GM13977 (cell line): ENCODE measurements around the gene THRB.

Experiments
- DNase-seq: peaks from one replicate; pipeline ENCODE4 v3.0.0; 2012; ENCODE audit warnings: low spot score
- CTCF ChIP-seq: IDR thresholded peaks from 2 replicates; pipeline ENCODE4 v1.5.1; 2012; ENCODE audit warnings: mild to moderate bottlenecking, control low read depth; ENCODE audit not compliant: insufficient read depth; ENCODE audit errors: extremely low read depth, missing control alignments
- in situ Hi-C: fragments of 300-500 bp; cut with MboI; formaldehyde crosslinking; loops from one replicate; pipeline ENCODE4 v1.12.0; 2022; ENCODE audit warnings: low sequenced_read_pairs, low pct_unique_long_range_greater_than_20kb, mixed read lengths, inconsistent platforms; ENCODE audit not compliant: unreplicated experiment

Gene THRB

GRCh38 chr3:24499991-24500390 lies 5.3 kb upstream of the THRB start:
- no peak for TF ChIP-seq CTCF

GRCh38 chr3:24498796-24499195 lies 4.1 kb upstream of the THRB start:
- TF ChIP-seq CTCF: no peak
- in situ Hi-C loops: no loop called here

More at GRCh38 chr3:24499991-24500390, 5.3 kb upstream of the THRB start:
- DNase-seq: no peak
- in situ Hi-C loops: no loop called here

GRCh38 chr3:24498391-24498790 lies 3.7 kb upstream of the THRB start:
- in situ Hi-C loops: no loop called here
- TF ChIP-seq CTCF: no peak
- DNase-seq: no peak

More at GRCh38 chr3:24498796-24499195, 4.1 kb upstream of the THRB start:
- no peak for DNase-seq

- in situ Hi-C loops: no loop called here
- DNase-seq: no peak
- no peak for TF ChIP-seq CTCF
Measured at GRCh38 chr3:24497942-24498341, 3.3 kb upstream of the THRB start.

GRCh38 chr3:24496529-24497482 lies 2.2 kb upstream of the THRB start:
- peak; percentile 22 for TF ChIP-seq CTCF
- peak; percentile 32 for DNase-seq
- in situ Hi-C loops: no loop called here

- DNase-seq: peak; percentile 29
- in situ Hi-C loops: no loop called here
- TF ChIP-seq CTCF: no peak
Measured at GRCh38 chr3:24495326-24495994, 810 bp upstream of the THRB start.
